HG02678 (cell line): Measurements from ENCODE around the gene KAT14.
"Not testable (repeated sequence)": the region's sequence is repeated elsewhere in the genome, so short reads cannot be mapped to it uniquely, and the experiment has no call there.

ENCODE experiments used
- ATAC-seq: cut with Tn5 transposase; IDR thresholded peaks from one replicate; pipeline ENCODE4 v1.9.1; 2021; ENCODE audit warnings: mild to moderate bottlenecking, moderate library complexity; ENCODE audit not compliant: unreplicated experiment

KAT14 gene

DNA sequence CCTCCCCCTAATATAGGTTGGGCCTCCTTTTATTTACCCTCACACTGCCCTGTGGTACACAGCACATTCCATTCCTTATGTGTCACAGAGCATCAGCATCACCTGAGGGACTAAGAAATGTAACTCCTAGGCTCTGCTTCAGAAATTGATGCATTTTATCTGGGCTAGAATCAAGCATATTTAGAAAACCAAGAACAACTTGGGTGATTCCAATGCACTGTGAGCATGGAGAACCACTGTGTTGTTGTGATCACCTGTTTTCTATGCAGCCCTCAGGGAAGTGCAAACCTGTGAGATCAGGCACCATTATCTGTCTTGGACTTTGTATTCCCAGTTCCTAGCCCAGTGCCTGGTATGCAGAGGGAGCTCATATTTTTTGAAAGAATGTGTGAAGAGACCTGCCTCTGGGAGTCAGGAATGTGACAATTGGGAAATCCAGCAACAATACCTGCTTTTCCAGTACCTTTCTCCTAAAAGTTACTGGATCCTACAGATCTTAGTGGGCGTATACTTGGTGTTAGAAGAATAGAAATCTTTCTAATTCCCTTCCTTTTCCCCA is 7.0 kb downstream of the KAT14 start:
- ATAC-seq, result no peak

DNA sequence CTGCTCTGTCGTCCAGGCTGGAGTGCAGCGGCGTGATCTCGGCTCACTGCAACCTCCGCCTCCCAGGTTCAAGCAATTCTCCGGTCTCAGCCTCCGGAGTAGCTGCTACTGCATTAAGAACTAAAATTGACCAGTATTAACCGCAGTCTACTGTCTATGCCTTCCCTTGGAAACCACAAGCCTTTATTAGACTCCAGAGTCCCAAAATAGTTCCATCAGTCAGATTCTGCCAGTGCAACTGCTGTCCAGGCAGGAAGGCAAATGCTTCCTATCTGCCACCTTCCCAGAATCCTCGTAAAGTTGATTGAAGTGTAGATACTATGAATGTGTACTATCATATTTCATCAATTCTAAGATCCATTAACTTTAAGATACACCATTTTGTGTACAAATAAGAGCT is 16.7 kb downstream of the KAT14 start:
- ATAC-seq, result no peak

DNA sequence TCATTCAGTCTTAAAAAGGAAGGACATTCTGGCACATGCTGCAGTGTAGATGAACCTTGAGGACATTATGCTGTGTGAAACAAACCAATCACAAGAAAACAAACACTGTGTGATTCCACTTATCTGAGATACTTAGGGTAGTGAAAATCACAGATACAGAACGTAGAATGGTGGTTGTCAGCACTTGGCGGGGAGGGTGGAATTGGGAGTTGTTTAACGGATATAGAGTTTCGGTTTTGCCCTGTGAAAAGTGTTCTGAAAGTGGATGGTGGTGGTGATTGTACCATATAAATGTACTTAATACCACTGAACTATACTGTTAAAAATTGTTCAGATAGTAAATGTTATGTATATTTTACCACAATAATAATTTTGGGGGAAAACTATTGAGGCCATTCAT is 18.4 kb downstream of the KAT14 start:
- no peak for ATAC-seq

DNA sequence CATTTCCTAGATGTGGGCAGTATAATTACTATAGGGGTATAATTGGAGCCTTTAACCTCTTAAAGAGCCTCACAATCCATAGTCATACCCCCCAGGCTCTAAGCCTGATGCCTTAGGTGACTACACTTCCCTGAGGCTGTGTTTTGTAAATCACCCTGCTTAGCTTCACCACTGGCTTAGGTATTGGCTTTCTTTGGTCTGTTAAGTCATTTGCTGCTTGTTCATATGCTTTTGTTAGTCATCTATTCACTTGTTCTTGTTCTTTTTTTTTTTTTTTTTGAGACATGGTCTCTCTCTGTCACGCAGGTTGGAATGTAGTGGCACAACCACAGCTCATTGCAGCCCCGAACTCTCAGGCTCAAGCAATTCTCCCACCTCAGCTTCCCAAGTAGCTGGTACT is 26.7 kb downstream of the KAT14 start:
- ATAC-seq, result no peak

DNA sequence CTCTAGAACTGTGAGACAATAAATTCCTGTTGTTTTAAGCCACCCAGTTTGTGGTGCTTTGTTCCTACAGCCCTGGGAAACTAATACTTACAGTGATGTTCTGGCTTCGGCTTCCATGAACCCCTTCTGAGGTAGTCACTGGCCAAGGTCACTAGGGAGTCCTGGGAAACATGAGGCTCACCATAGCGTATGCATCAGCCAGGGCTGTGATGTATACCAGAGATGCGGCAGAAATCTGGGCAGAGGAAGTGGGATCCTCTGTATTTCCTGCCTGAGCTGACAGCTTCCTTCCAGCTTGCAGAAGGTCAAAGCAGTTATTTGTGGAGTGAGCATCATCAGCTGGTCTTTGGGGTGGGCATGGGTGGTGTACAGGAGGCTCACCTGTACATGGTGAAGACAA is 27.9 kb downstream of the KAT14 start:
- no peak for ATAC-seq

DNA sequence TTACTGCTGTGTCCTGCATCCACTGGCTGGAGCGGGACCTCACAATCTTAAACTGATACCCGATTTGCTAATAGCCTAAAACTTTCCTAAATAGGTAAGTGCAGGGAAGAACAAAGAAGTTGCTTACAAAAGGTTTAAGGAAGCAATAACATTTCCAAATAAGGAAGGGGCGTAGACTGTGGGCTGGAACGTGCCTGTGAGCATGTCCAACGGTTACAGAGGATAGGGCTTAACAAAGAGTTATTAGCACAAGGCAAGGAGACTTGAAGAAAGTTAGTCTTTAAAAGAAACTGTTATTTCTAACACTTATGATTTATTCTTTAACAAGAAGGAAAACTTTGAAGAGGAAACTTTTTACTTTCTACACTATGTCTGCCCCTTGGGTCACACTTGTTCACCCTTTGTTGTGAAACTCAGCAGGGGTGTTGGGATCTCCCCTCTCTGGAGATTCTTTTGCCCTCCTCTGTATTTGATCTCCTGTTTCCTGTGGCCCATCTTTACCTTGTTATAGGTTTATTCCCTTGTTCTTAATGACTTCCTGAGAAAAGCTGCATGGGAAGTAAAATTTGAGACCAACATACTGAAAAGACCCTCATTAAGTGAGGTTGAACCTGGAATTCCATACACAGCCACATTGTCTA is 28.7 kb downstream of the KAT14 start:
- ATAC-seq, result no peak

DNA sequence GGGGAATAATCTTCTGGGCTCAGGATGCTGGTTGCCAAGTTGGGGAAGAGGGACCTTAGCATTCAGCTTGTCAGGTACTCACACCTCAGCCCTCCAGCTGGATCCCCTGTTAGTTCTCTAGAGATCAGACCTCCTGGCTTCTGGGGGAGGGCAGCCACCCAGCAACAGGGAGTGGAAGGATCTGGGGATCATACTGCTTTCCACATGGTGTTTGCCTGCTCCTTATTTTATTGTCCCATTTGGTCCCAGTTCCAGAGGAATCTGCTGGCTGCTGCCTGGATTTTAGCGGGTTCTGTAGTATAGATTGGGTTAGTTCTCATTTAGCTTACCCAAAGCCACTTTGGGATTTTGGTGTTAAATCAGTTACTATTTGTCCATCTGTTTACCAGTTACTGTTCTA is 29.3 kb downstream of the KAT14 start:
- ATAC-seq, result no peak

DNA sequence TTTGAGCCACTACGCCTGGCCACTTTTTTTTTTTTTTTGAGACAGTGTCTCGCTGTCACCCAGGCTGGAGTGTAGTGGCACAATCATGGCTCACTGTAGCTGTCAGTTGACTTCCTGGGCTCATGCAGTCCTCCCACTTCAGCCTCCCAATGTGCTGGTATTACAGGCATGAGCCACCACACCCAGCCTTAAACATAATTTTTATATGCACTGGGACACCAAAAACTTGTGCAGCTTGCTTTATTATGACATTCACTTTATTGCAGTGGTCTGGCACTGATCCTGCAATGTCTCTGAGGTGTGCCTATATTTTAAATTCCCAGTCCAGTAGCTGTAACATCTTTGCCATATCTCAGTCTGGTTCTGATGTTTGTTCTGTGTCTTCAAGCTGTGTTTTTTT is 34.7 kb downstream of the KAT14 start:
- no peak for ATAC-seq

DNA sequence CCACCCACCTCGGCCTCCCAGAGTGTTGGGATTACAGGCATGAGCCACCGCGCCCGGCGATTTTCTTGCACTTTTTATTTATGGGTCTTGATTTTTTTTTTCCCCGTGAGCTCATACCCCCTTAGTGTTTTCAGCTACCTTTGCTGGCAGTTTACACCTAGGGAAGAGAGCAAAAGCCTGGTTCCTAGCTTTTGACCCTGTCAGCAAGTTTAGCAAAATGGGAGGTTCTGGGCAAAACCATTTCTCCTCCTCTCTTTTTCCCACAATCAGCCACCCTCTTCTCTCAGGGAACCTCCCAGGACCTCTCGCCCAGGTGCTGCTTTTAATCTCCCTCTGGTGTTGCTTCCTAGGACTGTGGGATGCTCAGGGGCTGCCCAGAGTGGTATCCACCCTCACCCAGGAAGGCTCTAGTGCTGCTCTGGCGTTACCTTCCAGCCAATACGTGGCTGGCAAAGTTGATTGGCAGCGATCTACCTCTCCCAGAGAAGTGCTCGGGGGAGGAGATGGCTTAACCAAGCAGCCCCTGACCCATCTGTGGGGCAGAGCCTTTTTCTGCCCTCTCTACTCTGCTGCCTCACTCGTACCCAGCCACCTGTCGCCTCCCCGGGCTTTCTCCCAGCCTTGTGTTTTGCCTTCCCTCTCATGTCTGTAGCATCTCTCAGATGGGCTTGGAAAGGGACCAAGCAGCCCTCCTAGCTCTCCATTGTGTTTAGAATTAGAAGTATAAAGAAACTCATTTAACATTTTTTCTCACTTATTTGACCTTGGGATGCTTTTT is 37.4 kb downstream of the KAT14 start:
- ATAC-seq, result no peak

DNA sequence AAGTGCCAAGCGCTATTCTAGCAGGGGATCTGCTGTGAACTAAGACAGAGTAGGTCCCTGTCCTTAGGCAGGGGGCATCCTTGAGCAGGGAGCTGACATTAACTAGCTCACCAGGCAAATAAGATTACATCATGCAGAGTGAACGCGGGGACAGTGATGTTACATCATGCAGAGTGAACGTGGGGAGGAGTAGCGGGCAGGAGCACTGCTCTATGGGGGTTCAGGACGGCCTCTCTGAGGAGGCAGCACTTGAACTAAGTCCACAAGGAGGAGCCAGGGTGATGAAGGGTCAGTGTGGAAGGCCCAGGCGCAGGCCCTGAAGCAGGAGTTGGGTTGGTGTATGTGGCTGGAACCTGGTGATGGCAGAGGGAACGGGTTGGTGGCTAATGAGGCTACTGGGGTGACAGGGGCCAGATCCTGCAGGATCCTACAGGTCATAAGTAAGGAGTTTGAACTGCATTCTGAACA is 38.7 kb downstream of the KAT14 start:
- no peak for ATAC-seq

DNA sequence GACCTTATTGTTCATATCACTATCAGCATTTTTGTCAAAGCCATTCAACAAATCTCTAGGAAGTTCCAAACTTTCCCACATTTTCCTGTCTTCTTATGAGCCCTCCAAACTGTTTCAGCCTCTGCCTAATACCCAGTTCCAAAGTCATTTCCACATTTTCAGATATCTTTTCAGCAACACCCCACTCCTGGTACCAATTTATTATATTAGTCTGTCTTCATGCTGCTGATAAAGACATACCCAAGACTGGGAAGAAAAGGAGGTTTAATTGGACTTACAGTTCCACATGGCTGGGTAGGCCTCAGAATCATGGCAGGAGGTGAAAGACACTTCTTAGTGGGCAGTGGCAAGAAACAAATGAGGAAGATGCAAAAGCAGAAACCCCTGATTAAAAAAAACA is 42.7 kb downstream of the KAT14 start:
- ATAC-seq, result not testable (repeated sequence)

DNA sequence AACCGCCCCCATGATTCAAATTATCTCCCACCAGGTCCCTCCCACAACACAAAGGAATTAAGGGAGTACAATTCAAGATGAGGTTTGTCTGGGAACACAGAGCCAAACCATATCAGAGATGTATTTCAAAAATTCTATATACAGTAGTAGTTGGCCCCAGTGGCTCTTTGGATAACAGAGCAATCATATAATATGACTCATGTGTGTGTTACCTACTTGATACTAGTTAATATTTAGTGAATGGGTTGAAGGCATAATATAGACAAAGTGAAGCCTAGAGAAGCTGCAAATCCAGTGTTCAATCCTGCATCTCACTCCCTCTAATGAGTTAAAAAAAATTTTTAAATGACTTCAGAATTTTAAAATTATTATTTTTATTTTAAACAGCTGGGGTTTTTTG is 43.2 kb downstream of the KAT14 start:
- ATAC-seq, result no peak

DNA sequence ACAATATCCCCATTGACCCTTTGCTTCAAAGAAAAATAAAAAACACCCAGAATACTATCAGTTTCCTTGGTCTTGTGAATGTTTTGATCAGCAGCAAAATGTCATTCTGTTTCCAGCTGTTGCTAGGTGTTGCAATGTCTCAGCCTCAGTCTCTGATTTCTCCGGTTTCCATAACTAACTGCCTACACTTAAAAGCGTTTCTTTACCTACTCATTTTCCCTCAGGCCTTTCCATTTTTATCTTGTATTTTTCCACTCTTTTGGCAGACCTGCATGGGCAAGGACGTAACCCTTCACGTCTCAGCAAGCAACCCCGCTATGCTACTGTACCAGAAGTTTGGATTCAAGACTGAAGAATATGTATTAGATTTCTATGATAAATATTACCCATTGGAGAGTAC is 49.4 kb downstream of the KAT14 start:
- no peak for ATAC-seq

DNA sequence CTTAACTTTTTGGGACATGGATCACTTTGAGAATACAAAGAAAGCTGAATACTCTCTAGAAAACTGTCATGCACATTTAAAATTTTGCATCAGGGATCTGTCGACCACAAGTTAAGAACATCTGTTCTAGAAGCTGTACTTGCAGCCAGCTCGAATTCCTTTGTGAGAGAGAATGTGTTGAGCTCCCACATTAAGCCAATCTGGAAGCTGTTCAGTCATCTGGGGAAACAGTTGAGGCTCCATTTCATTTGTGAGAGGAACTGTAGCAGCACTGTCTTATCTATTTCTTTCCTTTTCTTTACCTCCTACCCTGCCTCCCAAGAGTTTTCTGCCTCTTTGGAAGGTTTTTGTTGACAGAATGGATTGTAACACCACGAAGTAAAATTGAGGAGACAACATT is 50.8 kb downstream of the KAT14 start:
- ATAC-seq, result no peak

DNA sequence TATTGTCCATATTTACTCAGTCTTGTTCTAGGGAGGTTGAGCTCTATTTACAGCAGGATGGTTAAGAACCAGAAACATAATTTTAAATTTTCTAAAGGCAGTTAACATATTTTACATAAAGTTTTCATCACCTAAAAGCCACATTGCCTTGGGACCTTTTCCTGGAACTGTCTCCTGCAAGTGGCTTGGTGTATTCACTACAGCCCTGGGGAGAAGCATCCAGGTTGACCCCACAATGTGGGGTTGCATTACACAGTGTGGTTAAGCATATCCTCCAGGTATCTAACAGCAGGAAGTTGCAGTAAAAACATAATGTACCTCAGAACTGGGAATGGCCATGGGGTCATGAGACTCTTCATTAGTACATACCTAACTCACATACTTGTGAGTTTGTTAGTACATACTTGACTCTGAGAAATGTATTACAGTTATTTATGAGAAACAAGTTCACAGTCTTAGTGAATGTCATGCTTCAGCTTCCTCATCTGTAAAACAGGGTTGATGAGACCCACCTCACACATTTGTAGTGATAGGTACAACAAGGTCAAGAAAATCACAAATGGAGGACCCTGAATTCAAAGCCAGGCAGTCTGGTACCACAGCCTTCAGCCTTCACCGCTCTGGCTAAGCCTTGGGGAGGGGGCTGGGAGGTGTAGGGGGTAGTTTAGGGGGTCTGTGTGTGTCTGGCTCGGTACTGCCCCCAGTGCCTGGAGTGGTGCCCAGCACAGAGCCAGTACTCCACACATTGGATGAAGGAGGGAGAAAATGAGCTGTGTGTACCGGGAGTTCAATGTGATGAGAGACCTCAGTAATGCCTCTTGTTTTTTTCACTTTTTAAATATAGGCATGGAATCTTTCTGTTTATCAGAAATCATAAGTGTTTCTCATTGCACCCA is 52.9 kb downstream of the KAT14 start:
- ATAC-seq, result no peak

DNA sequence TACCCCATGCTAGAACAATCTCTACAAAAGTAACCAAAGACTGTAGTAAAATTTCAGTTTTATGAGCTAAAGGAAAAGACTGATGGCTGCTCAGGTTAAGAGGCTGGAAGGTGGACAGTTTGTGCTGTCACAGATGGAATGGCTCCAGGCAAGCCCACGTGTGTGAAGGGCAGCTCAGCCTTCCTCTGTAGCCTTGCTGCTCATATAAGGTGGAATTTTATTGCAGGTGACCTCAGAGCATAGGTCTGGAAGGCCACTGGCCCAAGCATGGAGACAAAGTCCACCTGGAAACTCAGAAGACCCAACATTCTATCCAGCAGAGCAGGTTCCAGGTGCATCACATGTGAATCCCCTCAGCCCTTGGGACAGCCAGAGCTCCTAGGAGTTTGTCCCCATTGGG is 53.6 kb downstream of the KAT14 start:
- ATAC-seq, result no peak

DNA sequence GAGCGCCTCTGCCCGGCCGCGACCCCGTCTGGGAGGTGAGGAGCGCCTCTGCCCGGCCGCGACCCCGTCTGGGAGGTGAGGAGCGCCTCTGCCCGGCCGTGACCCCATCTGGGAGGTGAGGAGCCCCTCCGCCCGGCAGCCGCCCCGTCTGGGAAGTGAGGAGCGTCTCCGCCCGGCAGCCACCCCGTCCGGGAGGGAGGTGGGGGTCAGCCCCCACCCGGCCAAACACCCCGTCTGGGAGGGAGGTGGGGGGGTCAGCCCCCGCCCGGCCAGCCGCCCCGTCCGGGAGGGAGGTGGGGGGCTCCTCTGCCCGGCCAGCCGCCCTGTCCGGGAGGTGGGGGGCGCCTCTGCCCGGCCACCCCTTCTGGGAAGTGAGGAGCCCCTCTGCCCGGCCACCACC is 56.8 kb downstream of the KAT14 start:
- not testable (repeated sequence) for ATAC-seq

DNA sequence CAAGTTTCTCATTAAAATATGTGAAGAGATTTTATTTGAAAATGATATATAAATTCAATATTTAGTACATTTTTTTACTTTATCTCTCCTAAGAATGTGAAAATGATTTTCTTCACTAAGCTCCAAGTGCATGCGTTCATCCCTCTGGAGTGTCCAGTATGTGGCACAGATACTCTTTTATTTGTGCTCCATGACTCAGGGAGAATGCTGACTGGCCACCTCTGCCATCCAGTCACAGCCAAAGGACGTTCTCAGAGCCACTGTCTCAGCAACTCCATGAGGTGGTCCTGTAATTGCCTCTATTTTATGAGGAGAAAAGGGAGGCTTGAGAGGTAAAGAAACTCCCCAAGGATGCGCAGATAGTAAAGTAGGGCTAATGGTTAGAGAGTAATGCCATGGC is 58.3 kb downstream of the KAT14 start:
- no peak for ATAC-seq

DNA sequence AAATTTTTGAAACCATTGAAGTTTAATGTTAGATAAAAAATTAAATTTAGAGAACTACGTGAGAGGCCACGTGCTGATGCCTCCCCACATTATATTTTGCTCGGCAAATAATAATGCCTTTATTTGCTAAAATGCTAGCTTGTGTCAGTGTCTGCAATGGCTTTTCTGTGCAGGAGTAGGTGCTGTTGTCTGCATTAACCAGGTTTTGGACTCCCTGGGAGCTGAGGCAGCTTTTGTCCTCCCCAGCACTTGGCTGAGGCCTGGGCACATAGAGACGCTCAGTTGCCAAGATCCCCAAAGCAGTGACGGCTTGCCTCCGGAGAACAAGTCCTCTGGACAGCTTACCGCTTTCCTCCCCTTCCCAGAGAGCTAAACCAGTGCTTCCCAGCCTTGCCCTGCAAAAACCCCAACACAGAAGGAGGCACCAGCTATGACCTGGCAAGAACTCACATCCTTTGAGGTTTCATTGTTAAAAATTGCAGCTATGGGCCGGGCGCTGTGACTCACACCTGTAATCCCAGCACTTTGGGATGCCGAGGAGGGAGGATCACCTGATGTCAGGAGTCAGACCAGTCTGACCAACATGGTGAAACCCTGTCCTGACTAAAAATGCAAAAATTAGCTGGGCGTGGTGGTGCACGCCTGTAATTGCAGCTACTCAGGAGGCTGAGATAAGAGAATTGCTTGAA is 59.9 kb downstream of the KAT14 start:
- no peak for ATAC-seq

DNA sequence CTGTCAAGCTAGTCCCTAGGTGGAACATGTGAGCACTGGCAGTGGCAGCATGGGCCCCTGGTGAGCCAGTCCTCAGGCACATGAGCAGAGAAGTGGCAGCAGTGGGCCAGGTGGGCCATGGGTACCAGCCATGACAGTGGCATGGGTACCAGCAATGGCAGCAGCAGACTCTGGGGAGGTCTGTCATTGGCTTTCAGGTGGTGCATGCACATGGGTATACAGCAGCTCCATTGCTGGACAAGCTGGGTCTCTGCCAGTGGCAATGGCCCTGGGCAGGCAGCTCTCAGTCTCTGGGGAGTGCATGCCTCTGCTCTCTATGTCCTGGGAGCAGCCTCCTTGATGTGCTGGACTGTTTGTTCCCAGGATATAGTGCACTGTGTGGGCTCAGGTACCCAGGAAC is 65.3 kb downstream of the KAT14 start:
- ATAC-seq, result no peak

DNA sequence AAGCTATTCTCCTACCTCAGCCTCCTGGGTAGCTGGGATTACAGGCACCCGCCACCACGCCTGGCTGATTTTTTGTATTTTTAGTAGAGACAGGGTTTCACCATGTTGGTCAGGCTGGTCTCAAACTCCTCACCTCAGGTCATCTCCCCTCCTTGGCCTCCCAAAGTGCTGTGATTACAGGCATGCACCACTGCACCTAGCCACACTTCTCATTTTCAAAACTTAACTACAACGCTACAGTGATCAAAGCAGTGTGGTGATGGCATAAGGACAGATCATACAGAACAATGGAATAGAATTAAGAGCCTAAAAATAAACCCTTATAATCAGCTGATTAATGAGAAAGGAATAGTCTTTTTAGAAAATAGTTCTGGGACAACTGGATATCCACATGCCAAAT is 66.0 kb downstream of the KAT14 start:
- ATAC-seq, result not testable (repeated sequence)
